ENCODE measurements around the gene TINCR. TPM values are rescaled to one million over a fixed set of nuclear protein-coding genes. Genes with fewer than 3 reads are reported as not detected.
A peak's percentile ranks its signal among the peaks of the same experiment; 100 is the strongest.

TINCR gene
- total RNA-seq, 1 donor from 2014 or later: 1.7 TPM

DNA sequence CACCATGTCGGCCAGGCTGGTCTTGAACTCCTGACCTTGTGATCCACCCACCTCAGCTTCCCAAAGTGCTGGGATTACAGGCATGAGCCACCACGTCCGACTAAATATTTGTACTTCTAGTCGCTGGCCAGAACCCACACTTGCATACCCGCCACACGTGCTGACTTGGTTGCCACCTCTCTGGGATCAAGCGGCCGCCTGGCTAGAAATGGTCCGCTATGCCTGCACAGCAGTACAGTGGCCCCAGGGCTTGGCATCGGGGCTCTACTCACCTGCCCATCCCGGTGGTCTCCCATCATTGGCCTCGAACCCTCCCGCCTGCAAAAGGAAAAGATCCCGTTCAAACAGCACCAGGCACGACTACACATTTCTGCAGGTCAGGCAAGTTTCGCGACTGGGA is 23.7 kb upstream of the TINCR start:
- Mint-ChIP-seq H3K36me3 (ENCODE audit: low read depth) (peaks cover 46% of the 10 kb centered on the region), H3K9me3 (ENCODE audit: low read depth) (no peaks in the 10 kb centered on the region), H3K4me3 (ENCODE audit: unreplicated experiment) (no peak overlapping the region), H3K27ac (ENCODE audit: unreplicated experiment) (no peak overlapping the region), H3K27me3 (ENCODE audit: low read depth) (no peaks in the 10 kb centered on the region), H3K4me1 (ENCODE audit: low read depth) (peaks cover 3% of the 10 kb centered on the region)
- TF ChIP-seq, protein P1, sequence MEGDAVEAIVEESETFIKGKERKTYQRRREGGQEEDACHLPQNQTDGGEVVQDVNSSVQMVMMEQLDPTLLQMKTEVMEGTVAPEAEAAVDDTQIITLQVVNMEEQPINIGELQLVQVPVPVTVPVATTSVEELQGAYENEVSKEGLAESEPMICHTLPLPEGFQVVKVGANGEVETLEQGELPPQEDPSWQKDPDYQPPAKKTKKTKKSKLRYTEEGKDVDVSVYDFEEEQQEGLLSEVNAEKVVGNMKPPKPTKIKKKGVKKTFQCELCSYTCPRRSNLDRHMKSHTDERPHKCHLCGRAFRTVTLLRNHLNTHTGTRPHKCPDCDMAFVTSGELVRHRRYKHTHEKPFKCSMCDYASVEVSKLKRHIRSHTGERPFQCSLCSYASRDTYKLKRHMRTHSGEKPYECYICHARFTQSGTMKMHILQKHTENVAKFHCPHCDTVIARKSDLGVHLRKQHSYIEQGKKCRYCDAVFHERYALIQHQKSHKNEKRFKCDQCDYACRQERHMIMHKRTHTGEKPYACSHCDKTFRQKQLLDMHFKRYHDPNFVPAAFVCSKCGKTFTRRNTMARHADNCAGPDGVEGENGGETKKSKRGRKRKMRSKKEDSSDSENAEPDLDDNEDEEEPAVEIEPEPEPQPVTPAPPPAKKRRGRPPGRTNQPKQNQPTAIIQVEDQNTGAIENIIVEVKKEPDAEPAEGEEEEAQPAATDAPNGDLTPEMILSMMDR (IDR thresholded peaks at IDR 0.05): no peak
- DNase-seq (ENCODE audit: low spot score): peak; percentile 89

DNA sequence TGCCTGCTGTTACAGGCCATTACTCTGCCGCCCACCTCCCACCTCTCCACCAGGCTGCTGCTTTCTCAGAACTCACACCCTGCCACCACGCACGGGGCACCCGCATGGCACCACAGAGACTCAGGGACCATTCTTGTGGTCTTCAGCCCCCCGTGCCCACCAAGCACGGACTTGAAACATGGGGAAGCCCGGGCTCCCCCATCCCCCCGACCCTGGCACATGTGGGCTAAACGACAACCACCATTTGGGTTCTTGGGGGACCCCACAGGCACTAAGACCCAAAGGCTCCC is 23.1 kb upstream of the TINCR start:
- Mint-ChIP-seq H3K4me1 (ENCODE audit: low read depth) (peaks cover 5% of the 10 kb centered on the region), H3K27ac (ENCODE audit: unreplicated experiment) (no peak overlapping the region)

DNA sequence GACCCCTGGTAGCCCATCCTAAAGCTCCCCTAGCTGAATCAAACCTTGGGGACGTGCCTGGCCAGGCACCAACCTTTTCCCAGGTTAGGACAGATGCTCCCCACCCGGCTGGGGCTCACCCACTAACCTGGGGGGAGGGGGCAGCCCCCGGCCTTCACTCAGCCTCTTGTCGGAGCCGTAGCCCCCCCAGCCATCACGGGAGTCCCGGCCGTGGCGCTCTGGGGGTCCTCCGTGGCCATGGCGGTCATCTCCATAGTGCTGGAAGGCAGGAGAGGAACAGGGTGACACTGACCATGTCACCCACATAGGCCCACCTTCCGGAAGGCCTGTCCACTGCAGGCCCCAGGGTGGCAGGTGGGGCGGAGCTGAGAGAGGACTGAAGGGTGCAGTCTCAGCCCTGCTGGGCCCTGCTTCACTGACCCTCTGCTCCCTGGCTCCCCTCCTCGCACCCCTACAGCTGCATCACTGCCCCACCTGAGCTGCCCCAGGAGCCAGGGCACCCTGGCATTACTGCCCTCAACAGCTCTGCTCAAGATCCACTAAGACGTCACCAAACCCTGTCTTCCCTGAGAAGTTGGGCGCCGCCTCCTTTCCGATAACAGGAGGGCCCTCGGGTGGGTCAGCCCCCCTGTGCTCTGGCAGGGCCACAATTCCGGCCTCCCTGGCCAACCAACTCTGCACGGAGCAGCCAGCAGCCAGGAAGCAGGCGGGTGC is 22.6 kb upstream of the TINCR start:
- Mint-ChIP-seq H3K27ac (ENCODE audit: unreplicated experiment) (no peak overlapping the region), H3K4me3 (ENCODE audit: unreplicated experiment) (no peak overlapping the region), H3K36me3 (ENCODE audit: low read depth) (peaks cover 41% of the 10 kb centered on the region), H3K27me3 (ENCODE audit: low read depth) (no peaks in the 10 kb centered on the region), H3K9me3 (ENCODE audit: low read depth) (no peaks in the 10 kb centered on the region), H3K4me1 (ENCODE audit: low read depth) (peaks cover 9% of the 10 kb centered on the region)
- peak; percentile 87 for DNase-seq (ENCODE audit: low spot score)
- TF ChIP-seq, protein P1 (IDR thresholded peaks at IDR 0.05): no peak

More for the DNA sequence above, 23.1 kb upstream of the TINCR start:
- Mint-ChIP-seq H3K9me3 (ENCODE audit: low read depth) (no peaks in the 10 kb centered on the region), H3K36me3 (ENCODE audit: low read depth) (peaks cover 45% of the 10 kb centered on the region), H3K27me3 (ENCODE audit: low read depth) (no peaks in the 10 kb centered on the region), H3K4me3 (ENCODE audit: unreplicated experiment) (no peak overlapping the region)
- TF ChIP-seq, protein P1 (IDR thresholded peaks at IDR 0.05): no peak
- no peak for DNase-seq (ENCODE audit: low spot score)

DNA sequence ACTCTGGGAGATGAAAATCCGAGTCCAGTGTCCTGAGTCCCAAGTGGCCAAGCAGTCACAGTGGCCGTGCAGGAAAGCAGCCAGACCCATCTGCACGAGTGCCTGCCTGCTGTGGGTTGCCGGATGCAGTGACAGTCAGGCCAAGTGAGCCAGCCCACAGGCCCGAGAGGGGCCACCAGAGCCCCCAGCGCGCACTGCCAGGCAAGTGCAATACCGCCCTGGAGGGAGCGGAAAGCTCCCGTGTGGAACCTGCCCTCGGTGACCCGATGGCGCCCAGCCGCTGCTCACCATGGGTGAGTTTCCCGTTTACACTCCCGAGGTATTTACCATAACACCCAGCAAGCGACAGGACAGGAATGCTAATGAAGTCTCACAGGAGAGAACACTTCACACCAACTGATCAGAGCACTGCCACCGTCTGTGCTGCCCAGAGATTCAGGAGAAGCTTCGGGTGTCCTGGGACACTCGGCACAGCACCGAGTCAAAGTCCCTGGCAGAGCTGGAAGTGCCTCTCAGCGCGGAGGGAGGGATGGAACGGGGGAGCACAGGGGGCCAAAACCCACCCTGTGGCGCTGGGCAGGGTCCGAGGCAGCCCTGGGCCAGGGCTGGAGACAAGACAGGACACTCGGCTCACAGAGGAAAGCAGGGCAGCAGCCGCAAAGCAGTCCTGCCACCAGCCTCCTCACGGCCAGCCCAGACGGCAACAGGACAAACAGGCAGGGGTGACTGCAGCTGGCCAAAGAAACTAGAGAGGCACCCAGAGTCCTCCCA is 21.3 kb upstream of the TINCR start:
- TF ChIP-seq, protein P1 (IDR thresholded peaks at IDR 0.05): no peak
- H3K4me1 Mint-ChIP-seq (ENCODE audit: low read depth): peaks cover 9% of the 10 kb centered on the region
- H3K4me3 Mint-ChIP-seq (ENCODE audit: unreplicated experiment): no peak overlapping the region
- no peaks in the 10 kb centered on the region for H3K9me3 Mint-ChIP-seq (ENCODE audit: low read depth)
- H3K27ac Mint-ChIP-seq (ENCODE audit: unreplicated experiment): no peak overlapping the region
- DNase-seq (ENCODE audit: low spot score): peak; percentile 62
- no peaks in the 10 kb centered on the region for H3K27me3 Mint-ChIP-seq (ENCODE audit: low read depth)
- peaks cover 38% of the 10 kb centered on the region for H3K36me3 Mint-ChIP-seq (ENCODE audit: low read depth)

DNA sequence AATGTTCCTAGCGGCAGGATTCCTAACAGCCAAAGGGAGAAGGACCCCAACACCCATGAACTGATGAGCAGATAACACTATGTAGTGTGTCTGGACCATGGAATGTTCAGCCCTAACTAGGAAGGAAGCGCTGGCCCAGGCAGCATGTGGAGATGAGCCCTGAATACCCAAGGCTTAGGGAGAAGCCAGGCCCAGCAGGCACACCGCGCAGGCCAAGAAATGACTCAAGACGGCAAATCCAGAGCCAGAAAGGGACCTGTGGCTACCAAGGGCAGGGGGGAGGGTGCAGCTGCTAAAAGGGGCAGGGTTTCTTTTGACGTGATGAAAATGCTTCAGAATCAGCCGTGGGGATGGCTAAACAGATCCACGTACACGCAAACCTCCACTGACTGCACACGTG is 20.7 kb upstream of the TINCR start:
- Mint-ChIP-seq H3K27me3 (ENCODE audit: low read depth) (no peaks in the 10 kb centered on the region), H3K36me3 (ENCODE audit: low read depth) (peaks cover 34% of the 10 kb centered on the region), H3K27ac (ENCODE audit: unreplicated experiment) (no peak overlapping the region), H3K9me3 (ENCODE audit: low read depth) (no peaks in the 10 kb centered on the region), H3K4me1 (ENCODE audit: low read depth) (peaks cover 9% of the 10 kb centered on the region), H3K4me3 (ENCODE audit: unreplicated experiment) (no peak overlapping the region)
- TF ChIP-seq, protein P1 (IDR thresholded peaks at IDR 0.05): no peak
- DNase-seq (ENCODE audit: low spot score): peak; percentile 50
